Lower lobe of right lung (tissue), 2 donors: ENCODE data around the gene GNG12. TPM values are rescaled to one million over a fixed set of nuclear protein-coding genes. Genes with fewer than 3 reads are reported as not detected.

Source experiments
- ATAC-seq, 2 donors: fragments of 200-7000 bp; cut with Tn5 transposase; one replicate each; pipeline ENCODE4 v1.9.1; 2020 to 2022; ENCODE audit warnings: mild to moderate bottlenecking in 2 of 2, moderate library complexity in 2 of 2
- DNase-seq: peaks from one replicate; pipeline ENCODE4 v3.0.0-alpha.2; 2020
- H3K27ac ChIP-seq: fragments of 200-600 bp; one replicate; pipeline ENCODE4 v1.8.0; 2022
- H3K27me3 ChIP-seq: fragments of 200-600 bp; one replicate; pipeline ENCODE4 v1.8.0; 2022; ENCODE audit warnings: low read depth
- H3K36me3 ChIP-seq: fragments of 200-600 bp; one replicate; pipeline ENCODE4 v1.8.0; 2022; ENCODE audit warnings: mild to moderate bottlenecking
- H3K4me1 ChIP-seq: fragments of 200-600 bp; one replicate; pipeline ENCODE4 v1.8.0; 2022
- H3K4me3 ChIP-seq: fragments of 200-600 bp; one replicate; pipeline ENCODE4 v1.8.0; 2022; ENCODE audit warnings: mild to moderate bottlenecking
- H3K9me3 ChIP-seq: fragments of 200-600 bp; one replicate; pipeline ENCODE4 v1.8.0; 2022
- intact Hi-C: fragments of 100-400 bp; cut with DNase I; formaldehyde crosslinking; loops from one replicate; pipeline ENCODE4 v1.11.0; 2022
- total RNA-seq: library from RNA; stranded (reverse); fragmentation: NEBNext Ultra II Directional; extraction: Animal tissue kit (Norgen Biotek cat#: 25700); gene quantifications from one replicate; pipeline ENCODE4 v1.2.1, GENCODE V29; 2021
- TF ChIP-seq, protein P1 (sequence below): fragments of 200-600 bp; IDR thresholded peaks from one replicate; pipeline ENCODE4 v1.8.0; 2022; ENCODE audit warnings: antibody characterized with exemption, mild to moderate bottlenecking
- donor health status: DM: no; HTN: yes; CAD: no; lungs with severe emphysema.

GNG12 gene
- total RNA-seq, 1 donor from 2014 or later, result 43.3 TPM

- no peak for ATAC-seq
- peaks cover 9% of the 10 kb centered on the region for H3K36me3 ChIP-seq
- intact Hi-C loops, result no loop called here
Measured at GRCh38 chr1:67683316-67683715, 150.0 kb downstream of the GNG12 start.

DNA sequence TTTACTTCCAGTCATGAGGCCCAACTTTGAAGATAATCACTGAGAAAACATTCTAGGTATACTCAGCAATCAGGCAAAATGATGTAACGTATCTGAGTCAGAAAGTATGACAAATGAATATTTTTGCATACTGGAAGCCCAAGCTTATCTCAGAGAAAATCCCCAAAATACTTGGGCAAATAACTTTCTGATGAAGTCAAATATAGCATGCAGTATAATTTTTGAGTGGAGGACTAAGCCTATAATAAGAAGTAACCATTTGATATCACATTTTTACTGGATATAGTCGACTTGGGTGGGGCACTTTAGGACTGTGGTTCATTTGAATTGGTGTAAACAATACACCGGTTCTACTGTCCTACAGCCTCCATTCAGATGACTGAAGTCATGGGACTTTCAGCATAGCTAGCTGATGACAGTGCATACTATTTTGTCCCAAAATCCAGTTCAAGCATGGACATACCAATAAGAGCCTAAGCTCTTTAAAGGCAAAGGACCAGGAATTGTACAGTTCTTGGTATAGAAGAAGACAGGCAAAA, 150.5 kb downstream of the GNG12 start:
- TF ChIP-seq, protein P1, sequence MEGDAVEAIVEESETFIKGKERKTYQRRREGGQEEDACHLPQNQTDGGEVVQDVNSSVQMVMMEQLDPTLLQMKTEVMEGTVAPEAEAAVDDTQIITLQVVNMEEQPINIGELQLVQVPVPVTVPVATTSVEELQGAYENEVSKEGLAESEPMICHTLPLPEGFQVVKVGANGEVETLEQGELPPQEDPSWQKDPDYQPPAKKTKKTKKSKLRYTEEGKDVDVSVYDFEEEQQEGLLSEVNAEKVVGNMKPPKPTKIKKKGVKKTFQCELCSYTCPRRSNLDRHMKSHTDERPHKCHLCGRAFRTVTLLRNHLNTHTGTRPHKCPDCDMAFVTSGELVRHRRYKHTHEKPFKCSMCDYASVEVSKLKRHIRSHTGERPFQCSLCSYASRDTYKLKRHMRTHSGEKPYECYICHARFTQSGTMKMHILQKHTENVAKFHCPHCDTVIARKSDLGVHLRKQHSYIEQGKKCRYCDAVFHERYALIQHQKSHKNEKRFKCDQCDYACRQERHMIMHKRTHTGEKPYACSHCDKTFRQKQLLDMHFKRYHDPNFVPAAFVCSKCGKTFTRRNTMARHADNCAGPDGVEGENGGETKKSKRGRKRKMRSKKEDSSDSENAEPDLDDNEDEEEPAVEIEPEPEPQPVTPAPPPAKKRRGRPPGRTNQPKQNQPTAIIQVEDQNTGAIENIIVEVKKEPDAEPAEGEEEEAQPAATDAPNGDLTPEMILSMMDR, result no peak
- ATAC-seq (no peak), DNase-seq (no peak)
- Histone ChIP-seq H3K4me1 (peaks cover 14% of the 10 kb centered on the region), H3K4me3 (no peak overlapping the region), H3K36me3 (peaks cover 3% of the 10 kb centered on the region), H3K27me3 (no peaks in the 10 kb centered on the region), H3K27ac (no peak overlapping the region), H3K9me3 (no peaks in the 10 kb centered on the region)
- intact Hi-C loops, result no loop called here

More at GRCh38 chr1:67683316-67683715, 150.0 kb downstream of the GNG12 start:
- DNase-seq, result no peak
- Histone ChIP-seq H3K27me3 (no peaks in the 10 kb centered on the region), H3K4me1 (peaks cover 16% of the 10 kb centered on the region), H3K4me3 (no peak overlapping the region), H3K9me3 (no peaks in the 10 kb centered on the region), H3K27ac (no peak overlapping the region)
- TF ChIP-seq, protein P1, result no peak

- TF ChIP-seq, protein P1, result no peak
- ATAC-seq (no peak), DNase-seq (no peak)
- Histone ChIP-seq H3K27me3 (no peaks in the 10 kb centered on the region), H3K27ac (no peak overlapping the region), H3K9me3 (no peaks in the 10 kb centered on the region), H3K4me1 (no peaks in the 10 kb centered on the region), H3K4me3 (no peak overlapping the region), H3K36me3 (no peaks in the 10 kb centered on the region)
- intact Hi-C loops, result no loop called here
Measured at GRCh38 chr1:67680486-67680885, 152.8 kb downstream of the GNG12 start.

- Histone ChIP-seq H3K27me3 (no peaks in the 10 kb centered on the region), H3K27ac (no peak overlapping the region), H3K4me1 (peaks cover 6% of the 10 kb centered on the region), H3K9me3 (no peaks in the 10 kb centered on the region), H3K36me3 (no peaks in the 10 kb centered on the region), H3K4me3 (no peak overlapping the region)
- TF ChIP-seq, protein P1, result no peak
- intact Hi-C loops, result no loop called here
- DNase-seq (no peak), ATAC-seq (no peak)
Measured at GRCh38 chr1:67679691-67680090, 153.6 kb downstream of the GNG12 start.

DNA sequence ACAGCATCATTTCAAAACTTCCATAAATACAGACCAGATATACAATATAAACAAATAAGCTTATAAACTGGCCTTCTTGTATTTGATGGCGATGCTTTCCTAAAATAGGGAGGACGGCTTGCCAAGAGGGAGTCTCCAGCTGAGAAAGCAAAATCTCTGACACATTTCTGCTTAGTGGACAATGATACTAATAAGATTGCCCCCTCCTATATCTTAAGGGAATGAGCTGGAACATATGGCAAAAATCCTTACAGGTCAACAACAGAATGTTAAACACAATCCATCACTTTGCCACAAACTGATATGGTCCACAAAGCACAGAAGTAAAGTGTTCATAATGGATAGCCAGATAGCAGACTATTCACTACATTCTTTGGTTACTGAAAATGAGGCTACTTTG, 155.3 kb downstream of the GNG12 start:
- no peak for DNase-seq
- ATAC-seq, result no peak
- H3K4me1 ChIP-seq, result peaks cover 11% of the 10 kb centered on the region
- H3K9me3 ChIP-seq, result no peaks in the 10 kb centered on the region
- intact Hi-C loops, result no loop called here
- no peaks in the 10 kb centered on the region for H3K36me3 ChIP-seq
- H3K27me3 ChIP-seq, result no peaks in the 10 kb centered on the region
- no peak overlapping the region for H3K4me3 ChIP-seq
- TF ChIP-seq, protein P1, result no peak
- H3K27ac ChIP-seq, result no peak overlapping the region
